ENCODE measurements around the gene AKR1D1. TPM values are rescaled to one million over a fixed set of nuclear protein-coding genes. Genes with fewer than 3 reads are reported as not detected.
"Not testable (repeated sequence)": the region's sequence is repeated elsewhere in the genome, so short reads cannot be mapped to it uniquely, and the experiment has no call there.

AKR1D1 gene
- total RNA-seq, 1 experiment from 2014 or later: not detected

GRCh38 chr7:138075350-138075749 lies 909 bp upstream of the AKR1D1 start:
- Histone ChIP-seq H3K36me3 (ENCODE audit: low read depth) (no peaks in the 10 kb centered on the region), H3K27ac (peak overlapping the region; percentile 99), H3K9me3 (ENCODE audit: insufficient read depth, low read depth) (peaks cover 18% of the 10 kb centered on the region; the same call in 1 of the 2 replicates), H3K9me2 (ENCODE audit: insufficient read depth) (no peaks in the 10 kb centered on the region), H4K20me1 (ENCODE audit: insufficient read depth) (no peaks in the 10 kb centered on the region), H3K79me2 (ENCODE audit: low read depth) (no peaks in the 10 kb centered on the region), H3K4me1 (replicated peaks; ENCODE audit: insufficient read depth) (peaks cover 66% of the 10 kb centered on the region), H3F3A (ENCODE audit: insufficient read depth, low read depth) (peaks cover 44% of the 10 kb centered on the region), H2AFZ (no peak overlapping the region), H3K27me3 (ENCODE audit: insufficient read depth, low read depth) (no peaks in the 10 kb centered on the region), H3K4me2 (peak overlapping the region; percentile 63), H3K4me3 (peak overlapping the region; percentile 2; the same call in 1 of the 2 replicates)
- POLR2A ChIA-PET (ENCODE audit: unreplicated experiment): no interaction called here
- BruUV-seq (replicated peaks): no TSS peak
- no peak for DNase-seq
- intact Hi-C loops (cut with micrococcal nuclease; ENCODE audit: unreplicated experiment): loop anchor here (10.0 kb wide), 1 partner anchor 171 kb away; no protein-coding TSS in a partner anchor
- no peak for TF ChIP-seq EZH2 (IDR thresholded peaks at IDR 0.05; ENCODE audit: low read depth)
- no peak for TF ChIP-seq CTCF (conservative IDR thresholded peaks at IDR 0.05)
- CTCF ChIA-PET: no interaction called here

GRCh38 chr7:138075786-138076185 lies 473 bp upstream of the AKR1D1 start:
- DNase-seq; H3K79me2 ChIP-seq (ENCODE audit: low read depth); BruUV-seq (replicated peaks); H4K20me1 ChIP-seq (ENCODE audit: insufficient read depth); POLR2A ChIA-PET (ENCODE audit: unreplicated experiment); CTCF ChIA-PET; H2AFZ ChIP-seq; H3K36me3 ChIP-seq (ENCODE audit: low read depth); H3K27me3 ChIP-seq (ENCODE audit: insufficient read depth, low read depth); H3K9me2 ChIP-seq (ENCODE audit: insufficient read depth): not testable (repeated sequence)
- intact Hi-C loops (cut with micrococcal nuclease; ENCODE audit: unreplicated experiment): loop anchor here (10.0 kb wide), 1 partner anchor 171 kb away; no protein-coding TSS in a partner anchor
- H3F3A ChIP-seq (ENCODE audit: insufficient read depth, low read depth): peaks cover 44% of the 10 kb centered on the region
- H3K4me1 ChIP-seq (replicated peaks; ENCODE audit: insufficient read depth): peaks cover 62% of the 10 kb centered on the region
- H3K4me3 ChIP-seq: 0 out of 2 replicates have a peak overlapping the region, but pooled peaks have one; percentile 2
- H3K27ac ChIP-seq: peak overlapping the region; percentile 99
- H3K4me2 ChIP-seq: peak overlapping the region; percentile 63
- H3K9me3 ChIP-seq (ENCODE audit: insufficient read depth, low read depth): peaks cover 18% of the 10 kb centered on the region; the same call in 1 of the 2 replicates

- H3K4me2 ChIP-seq: peak overlapping the region; percentile 4; the same call in 1 of the 2 replicates
- H2AFZ ChIP-seq: no peak overlapping the region
- no peak overlapping the region for H3K4me3 ChIP-seq
- BruUV-seq (replicated peaks): no TSS peak
- no peaks in the 10 kb centered on the region for H4K20me1 ChIP-seq (ENCODE audit: insufficient read depth)
- no peaks in the 10 kb centered on the region for H3K36me3 ChIP-seq (ENCODE audit: low read depth)
- TF ChIP-seq CTCF (conservative IDR thresholded peaks at IDR 0.05): no peak
- TF ChIP-seq EZH2 (IDR thresholded peaks at IDR 0.05; ENCODE audit: low read depth): no peak
- H3F3A ChIP-seq (ENCODE audit: insufficient read depth, low read depth): peaks cover 40% of the 10 kb centered on the region
- no peaks in the 10 kb centered on the region for H3K79me2 ChIP-seq (ENCODE audit: low read depth)
- peak in 1 of 2 experiments; percentile 47 for DNase-seq
- intact Hi-C loops (cut with micrococcal nuclease; ENCODE audit: unreplicated experiment): loop anchor here (10.0 kb wide), 1 partner anchor 173 kb away; no protein-coding TSS in a partner anchor
- H3K9me3 ChIP-seq (ENCODE audit: insufficient read depth, low read depth): peaks cover 18% of the 10 kb centered on the region; the same call in 1 of the 2 replicates
- H3K27ac ChIP-seq: peak overlapping the region; percentile 67
- H3K9me2 ChIP-seq (ENCODE audit: insufficient read depth): no peaks in the 10 kb centered on the region
- CTCF ChIA-PET: no interaction called here
- no peaks in the 10 kb centered on the region for H3K27me3 ChIP-seq (ENCODE audit: insufficient read depth, low read depth)
- H3K4me1 ChIP-seq (replicated peaks; ENCODE audit: insufficient read depth): peaks cover 53% of the 10 kb centered on the region
- POLR2A ChIA-PET (ENCODE audit: unreplicated experiment): no interaction called here
Observed at GRCh38 chr7:138077809-138078208, 1.6 kb downstream of the AKR1D1 start.

- Histone ChIP-seq H2AFZ (no peak overlapping the region), H3K4me2 (no peak overlapping the region), H3K4me3 (no peak overlapping the region), H3K27ac (no peak overlapping the region), H3K9me2 (ENCODE audit: insufficient read depth) (no peaks in the 10 kb centered on the region), H3K27me3 (ENCODE audit: insufficient read depth, low read depth) (no peaks in the 10 kb centered on the region), H3K9me3 (ENCODE audit: insufficient read depth, low read depth) (peaks cover 18% of the 10 kb centered on the region; the same call in 1 of the 2 replicates), H3K4me1 (replicated peaks; ENCODE audit: insufficient read depth) (peaks cover 40% of the 10 kb centered on the region), H4K20me1 (ENCODE audit: insufficient read depth) (no peaks in the 10 kb centered on the region), H3F3A (ENCODE audit: insufficient read depth, low read depth) (peaks cover 27% of the 10 kb centered on the region), H3K79me2 (ENCODE audit: low read depth) (no peaks in the 10 kb centered on the region), H3K36me3 (ENCODE audit: low read depth) (no peaks in the 10 kb centered on the region)
- TF ChIP-seq CTCF (conservative IDR thresholded peaks at IDR 0.05) (no peak), EZH2 (IDR thresholded peaks at IDR 0.05; ENCODE audit: low read depth) (no peak)
- DNase-seq: no peak
- ChIA-PET CTCF (no interaction called here), POLR2A (ENCODE audit: unreplicated experiment) (no interaction called here)
- no TSS peak for BruUV-seq (replicated peaks)
- intact Hi-C loops (cut with micrococcal nuclease; ENCODE audit: unreplicated experiment): loop anchor here (10.0 kb wide), 1 partner anchor 174 kb away; no protein-coding TSS in a partner anchor
Observed at GRCh38 chr7:138079137-138079536, 2.9 kb downstream of the AKR1D1 start.

Measured in PC-9 (cell line).